Ecto neural progenitor cell (in vitro differentiated cells): Measurements from ENCODE around the gene LEMD3.
"Not testable (repeated sequence)": the region's sequence is repeated elsewhere in the genome, so short reads cannot be mapped to it uniquely, and the experiment has no call there.

Experiments
- DNase-seq: peaks from one replicate; pipeline ENCODE4 v3.0.0-alpha.2; 2018; ENCODE audit warnings: low spot score

Gene LEMD3

DNA sequence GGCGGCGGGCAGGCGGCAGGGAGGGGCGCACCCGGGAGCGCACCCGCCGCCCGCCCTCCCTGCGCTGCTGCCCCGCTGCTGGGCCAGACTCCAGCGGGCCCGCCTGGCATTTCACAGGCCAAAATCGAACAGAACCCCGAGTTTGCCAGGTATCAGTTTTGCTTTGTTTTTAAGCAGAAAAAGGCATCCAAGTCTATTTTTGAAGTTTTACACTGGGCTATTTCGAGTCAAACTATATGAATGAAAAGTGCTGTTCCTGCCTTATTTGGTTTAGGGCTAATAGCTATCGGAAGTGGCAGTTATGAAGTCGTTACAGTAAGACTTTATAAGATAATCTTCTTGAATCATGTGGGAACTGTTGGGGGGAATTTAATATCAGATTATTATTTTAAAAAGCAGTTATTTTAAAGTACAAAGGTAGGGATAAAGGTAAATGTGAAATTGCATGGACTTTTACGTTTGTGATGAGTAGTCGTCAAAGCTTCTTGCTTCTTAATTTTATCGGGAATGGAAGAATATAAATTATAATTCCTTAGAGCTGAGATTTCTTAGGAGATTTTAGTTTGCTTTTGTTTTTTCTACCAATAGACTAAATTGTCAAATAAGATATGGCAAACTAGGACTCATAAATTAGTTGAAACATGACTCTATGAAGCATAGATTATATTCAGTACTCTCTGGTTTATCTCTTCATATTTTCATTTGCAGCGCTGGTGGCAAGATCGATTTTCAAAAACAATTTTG is 110.2 kb downstream of the LEMD3 start:
- DNase-seq = no peak

DNA sequence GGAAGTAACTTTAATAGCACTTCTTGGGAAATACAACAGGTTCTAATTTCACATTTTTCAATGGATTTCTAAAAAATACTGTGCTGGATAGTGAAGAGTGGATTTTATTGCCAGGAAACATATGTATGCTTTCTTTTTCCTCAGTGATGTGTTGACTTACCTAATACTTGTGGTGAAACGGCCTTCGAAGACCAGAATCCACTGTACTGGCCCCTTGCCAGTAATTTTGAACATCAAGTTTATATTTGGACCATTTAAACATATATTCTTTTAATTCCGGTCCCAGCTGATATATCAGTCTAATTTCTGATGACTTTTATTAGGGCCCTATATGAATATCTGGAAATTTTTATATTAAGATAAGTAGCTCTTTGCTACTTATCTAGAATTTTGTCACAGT is 110.9 kb downstream of the LEMD3 start:
- DNase-seq = no peak

DNA sequence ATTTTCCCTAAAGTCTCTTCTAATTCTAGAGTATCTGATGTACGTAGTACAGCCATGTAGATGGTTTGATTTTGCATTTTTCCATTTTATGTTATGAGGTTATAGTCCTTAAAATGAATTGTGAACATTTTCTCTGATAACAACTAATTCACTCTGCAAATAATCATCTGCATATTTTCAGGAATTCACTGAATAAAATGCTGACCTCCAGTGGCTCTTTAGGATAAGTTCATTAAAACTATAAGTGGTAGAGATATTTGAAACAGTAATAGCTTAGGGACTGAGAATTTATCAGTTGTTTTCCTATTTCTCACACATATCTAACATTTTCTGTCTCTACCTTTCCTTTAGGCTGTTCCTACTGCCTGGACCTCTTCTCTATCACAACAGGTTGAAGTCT is 113.5 kb downstream of the LEMD3 start:
- DNase-seq = no peak

DNA sequence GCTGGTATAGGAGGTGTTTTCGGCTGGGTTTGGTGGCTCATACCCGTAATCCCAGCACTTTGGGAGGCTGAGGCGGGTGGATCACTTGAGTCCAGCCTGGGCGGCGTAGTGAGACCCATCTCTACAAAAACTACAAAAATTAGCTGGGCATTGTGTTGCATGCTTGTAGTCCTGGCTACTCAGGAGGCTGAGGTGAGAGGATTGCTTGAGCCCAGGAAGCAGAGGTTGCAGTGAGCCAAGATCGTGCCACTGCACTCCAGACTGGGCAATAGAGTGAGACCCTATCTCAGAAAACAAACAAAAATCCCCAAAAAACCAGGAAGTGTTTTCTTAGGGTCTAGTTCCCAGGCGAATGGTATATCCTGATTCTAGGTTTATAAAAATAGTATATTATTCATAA is 116.1 kb downstream of the LEMD3 start:
- not testable (repeated sequence) for DNase-seq

DNA sequence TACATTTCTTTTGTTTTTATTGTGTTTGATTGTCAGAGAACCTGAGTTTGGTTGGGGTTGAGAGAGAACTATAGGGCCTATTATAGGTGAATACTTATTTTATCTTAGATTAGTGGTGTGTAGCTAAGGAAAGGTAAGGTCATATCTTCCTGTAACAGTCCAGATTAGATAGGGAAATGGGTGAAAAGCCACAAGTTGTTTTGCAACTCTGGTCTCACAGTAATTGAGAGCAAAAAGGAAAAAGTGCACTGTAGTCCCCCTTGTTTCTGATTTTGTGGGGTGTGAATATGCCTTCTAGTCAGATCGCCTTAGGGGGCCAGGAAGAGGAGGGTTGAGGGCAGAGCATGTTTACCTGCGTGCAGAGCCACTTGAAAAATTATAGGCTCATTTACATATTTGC is 118.0 kb downstream of the LEMD3 start:
- no peak for DNase-seq

DNA sequence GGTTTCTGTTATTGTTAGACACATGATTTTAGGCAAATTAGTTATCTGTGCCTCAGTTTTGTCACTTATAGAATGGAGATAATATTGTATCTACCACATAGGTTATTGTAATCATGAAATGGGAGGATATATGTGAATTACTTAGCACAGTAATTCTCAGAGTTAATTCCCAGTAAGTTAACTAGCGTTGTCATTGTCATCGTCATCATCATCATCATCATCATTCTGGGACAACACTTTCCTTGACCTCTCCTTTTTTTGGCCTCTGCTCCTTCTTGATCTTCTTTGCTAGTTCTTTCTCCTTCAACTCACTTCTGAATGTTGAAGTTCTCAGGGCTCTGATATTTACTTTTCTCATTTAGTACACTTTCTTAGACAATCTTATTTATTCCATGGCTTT is 122.9 kb downstream of the LEMD3 start:
- DNase-seq = no peak

DNA sequence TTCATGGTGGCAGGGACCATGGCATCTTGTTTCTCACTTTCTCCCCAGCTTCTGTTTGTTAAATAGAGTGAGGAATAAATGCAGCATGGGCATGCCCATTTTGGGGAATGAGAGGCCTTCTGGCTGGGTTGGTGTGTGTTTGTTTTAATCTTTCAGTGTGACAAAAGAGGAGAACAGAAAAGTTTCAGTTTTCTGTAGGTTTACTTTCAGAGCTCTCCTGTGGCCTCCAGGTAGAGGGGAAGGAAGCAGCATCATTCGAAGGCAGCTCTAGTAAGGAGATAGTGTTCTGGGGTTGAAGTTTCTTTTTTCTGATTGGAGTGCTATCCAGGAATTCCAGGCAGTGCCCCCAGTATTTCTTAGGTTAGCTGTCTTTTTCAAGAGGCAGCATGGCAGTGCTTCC is 124.4 kb downstream of the LEMD3 start:
- DNase-seq = no peak

DNA sequence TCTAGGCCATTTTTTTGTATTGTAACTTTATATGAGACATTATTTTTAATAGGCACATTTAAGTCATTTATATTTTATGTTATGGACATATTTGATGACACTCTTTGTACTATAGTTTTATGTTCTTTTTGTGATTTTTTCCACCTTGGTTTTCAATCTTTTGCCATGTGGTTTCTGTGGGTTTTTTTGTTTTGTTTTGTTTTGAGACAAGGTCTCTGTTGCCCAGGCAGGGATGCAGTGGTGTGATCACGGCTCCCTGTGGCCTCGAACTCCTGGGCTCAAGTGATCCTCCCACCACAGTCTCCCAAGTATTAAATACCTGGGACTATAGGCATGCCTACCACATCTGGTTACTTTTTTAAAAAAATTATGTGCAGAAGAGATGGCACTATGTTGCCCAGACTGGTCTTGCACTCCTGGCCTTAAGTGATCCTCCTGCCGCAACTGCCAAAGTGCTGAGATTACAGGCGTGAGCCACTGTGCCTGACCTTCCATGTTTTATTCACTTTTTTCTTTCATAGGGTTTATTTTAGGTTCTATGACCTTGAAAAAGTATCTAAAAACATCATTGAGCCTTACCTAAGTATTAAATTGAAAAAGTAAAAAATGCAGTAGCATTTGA is 125.4 kb downstream of the LEMD3 start:
- no peak for DNase-seq

DNA sequence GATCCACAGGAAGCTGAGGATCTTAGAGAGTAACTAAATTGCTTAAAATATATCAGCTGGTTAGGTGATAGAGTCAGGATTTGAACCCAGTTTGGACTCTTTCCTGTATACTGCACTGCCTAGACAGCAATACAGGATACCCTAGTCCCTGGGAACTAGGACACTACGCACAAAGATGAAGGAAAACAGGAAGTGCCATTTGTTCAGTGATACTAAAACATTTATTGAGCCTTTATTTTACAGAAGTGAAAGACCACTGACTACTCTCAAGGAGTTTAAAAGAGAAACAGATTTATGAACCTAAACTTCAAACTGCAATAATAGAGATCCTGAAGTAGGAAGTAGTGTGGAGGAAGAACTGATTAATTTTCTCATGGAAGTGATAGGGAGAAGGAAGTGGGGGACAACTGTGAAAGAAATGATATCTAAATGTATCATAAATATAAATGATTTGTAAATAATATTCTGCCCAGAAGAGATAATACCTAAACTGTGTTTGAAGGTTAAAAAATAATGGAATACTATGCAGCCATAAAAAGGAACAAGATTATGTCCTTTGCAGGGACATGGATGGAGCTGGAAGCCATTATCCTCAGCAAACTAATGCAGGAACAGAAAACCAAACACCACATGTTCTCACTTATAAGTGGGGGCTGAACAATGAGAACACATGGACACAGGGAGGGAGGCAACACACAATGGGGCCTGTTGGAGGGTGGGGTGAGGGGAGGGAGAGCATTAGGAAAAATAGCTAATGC is 127.3 kb downstream of the LEMD3 start:
- no peak for DNase-seq
